ENCODE data around the gene VOPP1. TPM values are rescaled to one million over a fixed set of nuclear protein-coding genes. Genes with fewer than 3 reads are reported as not detected.
A peak's percentile ranks its signal among the peaks of the same experiment; 100 is the strongest.

VOPP1 gene
- total RNA-seq, 4 donors from 2014 or later = 15.7 to 24.9 (median 20.3) TPM

- 76% methylated on average over 1 of the region's 1 CpG for WGBS
- TF ChIP-seq POLR2A (IDR thresholded peaks at IDR 0.05) (no peak), POLR2AphosphoS5 (IDR thresholded peaks at IDR 0.05) (no peak), CTCF (IDR thresholded peaks at IDR 0.05) (no peak)
- H3K4me1 ChIP-seq = peaks cover 27% of the 10 kb centered on the region
- no peak for DNase-seq (ENCODE audit: low spot score in 2 of 2)
- H3K27ac ChIP-seq = no peak overlapping the region
- H3K27me3 ChIP-seq = no peaks in the 10 kb centered on the region
- H3K9me3 ChIP-seq = no peaks in the 10 kb centered on the region
- no peaks in the 10 kb centered on the region for H3K36me3 ChIP-seq
- H3K4me3 ChIP-seq = no peak overlapping the region
These were observed 16.3 kb downstream of the VOPP1 start for GRCh38 chr7:55556031-55556430.

GRCh38 chr7:55555160-55555559 lies 17.1 kb downstream of the VOPP1 start:
- DNase-seq (ENCODE audit: low spot score in 2 of 2) = no peak
- no peak overlapping the region for H3K27ac ChIP-seq
- H3K4me1 ChIP-seq = peaks cover 36% of the 10 kb centered on the region
- TF ChIP-seq EP300 (IDR thresholded peaks at IDR 0.05) (no peak), POLR2AphosphoS5 (IDR thresholded peaks at IDR 0.05) (no peak), POLR2A (IDR thresholded peaks at IDR 0.05) (no peak), CTCF (IDR thresholded peaks at IDR 0.05) (no peak)
- 86% methylated on average over 7 of the region's 7 CpGs for WGBS
- H3K36me3 ChIP-seq = no peaks in the 10 kb centered on the region
- no peaks in the 10 kb centered on the region for H3K9me3 ChIP-seq
- no peaks in the 10 kb centered on the region for H3K27me3 ChIP-seq
- H3K4me3 ChIP-seq = no peak overlapping the region

- H3K27me3 ChIP-seq = no peaks in the 10 kb centered on the region
- H3K27ac ChIP-seq = no peak overlapping the region
- 100% methylated on average over 1 of the region's 1 CpG for WGBS
- no peaks in the 10 kb centered on the region for H3K36me3 ChIP-seq
- TF ChIP-seq POLR2A (IDR thresholded peaks at IDR 0.05) (no peak), POLR2AphosphoS5 (IDR thresholded peaks at IDR 0.05) (no peak), CTCF (IDR thresholded peaks at IDR 0.05) (no peak), EP300 (IDR thresholded peaks at IDR 0.05) (no peak)
- H3K9me3 ChIP-seq = no peaks in the 10 kb centered on the region
- H3K4me3 ChIP-seq = no peak overlapping the region
- peaks cover 47% of the 10 kb centered on the region for H3K4me1 ChIP-seq
- DNase-seq (ENCODE audit: low spot score in 2 of 2) = no peak
These were observed 18.3 kb downstream of the VOPP1 start for GRCh38 chr7:55554038-55554437.

- H3K9me3 ChIP-seq = no peaks in the 10 kb centered on the region
- no peak for TF ChIP-seq EP300 (IDR thresholded peaks at IDR 0.05)
- TF ChIP-seq POLR2A (IDR thresholded peaks at IDR 0.05) = no peak
- TF ChIP-seq POLR2AphosphoS5 (IDR thresholded peaks at IDR 0.05) = no peak
- no peak for TF ChIP-seq CTCF (IDR thresholded peaks at IDR 0.05)
- H3K4me1 ChIP-seq = peaks cover 56% of the 10 kb centered on the region
- no peak overlapping the region for H3K27ac ChIP-seq
- no peak overlapping the region for H3K4me3 ChIP-seq
- H3K27me3 ChIP-seq = no peaks in the 10 kb centered on the region
- H3K36me3 ChIP-seq = no peaks in the 10 kb centered on the region
- DNase-seq (ENCODE audit: low spot score in 2 of 2) = no peak
These were observed 19.3 kb downstream of the VOPP1 start for GRCh38 chr7:55553024-55553345.

GRCh38 chr7:55552320-55553023 lies 19.8 kb downstream of the VOPP1 start:
- TF ChIP-seq POLR2A (IDR thresholded peaks at IDR 0.05) (no peak), CTCF (IDR thresholded peaks at IDR 0.05) (no peak), EP300 (IDR thresholded peaks at IDR 0.05) (no peak), POLR2AphosphoS5 (IDR thresholded peaks at IDR 0.05) (no peak)
- Histone ChIP-seq H3K27me3 (no peaks in the 10 kb centered on the region), H3K36me3 (no peaks in the 10 kb centered on the region), H3K9me3 (no peaks in the 10 kb centered on the region), H3K4me3 (no peak overlapping the region), H3K27ac (peak overlapping the region; percentile 36), H3K4me1 (peaks cover 61% of the 10 kb centered on the region)
- 43% methylated on average over 13 of the region's 13 CpGs for WGBS
- no peak for DNase-seq (ENCODE audit: low spot score in 2 of 2)

Data from suprapubic skin (tissue), 4 donors.